H4 (cell line): ENCODE results near the gene MLLT3. TPM values are rescaled to one million over a fixed set of nuclear protein-coding genes. Genes with fewer than 3 reads are reported as not detected.

Experiments
- DNase-seq: peaks from one replicate; pipeline ENCODE4 v3.0.0-alpha.2; 2015; ENCODE audit warnings: low spot score
- total RNA-seq: library from RNA; depleted of rRNA; stranded (reverse); fragments of >200 nt; shearing (Covaris generic); gene quantifications from 2 replicates; pipeline ENCODE4 v1.2.3, GENCODE V29; 2014

MLLT3 gene
- total RNA-seq, 1 experiment from 2014 or later = 8.9 TPM

DNA sequence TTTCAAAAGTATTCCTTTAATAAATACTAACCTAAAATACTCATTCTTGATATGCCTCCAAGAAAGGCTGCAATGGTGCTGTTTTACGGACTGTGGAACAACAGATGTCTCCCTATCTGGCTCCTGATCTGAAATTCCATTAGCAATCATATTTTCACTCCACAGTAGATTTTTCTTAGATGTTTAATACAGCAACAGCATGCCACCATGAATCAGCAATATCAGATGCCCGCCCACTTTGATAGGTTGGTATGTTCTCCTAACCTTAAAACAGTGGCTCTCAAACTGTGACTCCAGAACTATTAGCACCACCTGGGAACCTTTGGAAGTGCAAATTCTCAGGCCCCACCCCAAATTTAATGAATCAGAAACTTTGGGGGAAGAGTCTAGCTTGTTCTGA lies 110.2 kb downstream of the MLLT3 start:
- DNase-seq = no peak

GRCh38 chr9:20511686-20512085 lies 110.6 kb downstream of the MLLT3 start:
- DNase-seq = no peak

- DNase-seq = no peak
These were observed 112.8 kb downstream of the MLLT3 start for GRCh38 chr9:20509466-20509865.

DNA sequence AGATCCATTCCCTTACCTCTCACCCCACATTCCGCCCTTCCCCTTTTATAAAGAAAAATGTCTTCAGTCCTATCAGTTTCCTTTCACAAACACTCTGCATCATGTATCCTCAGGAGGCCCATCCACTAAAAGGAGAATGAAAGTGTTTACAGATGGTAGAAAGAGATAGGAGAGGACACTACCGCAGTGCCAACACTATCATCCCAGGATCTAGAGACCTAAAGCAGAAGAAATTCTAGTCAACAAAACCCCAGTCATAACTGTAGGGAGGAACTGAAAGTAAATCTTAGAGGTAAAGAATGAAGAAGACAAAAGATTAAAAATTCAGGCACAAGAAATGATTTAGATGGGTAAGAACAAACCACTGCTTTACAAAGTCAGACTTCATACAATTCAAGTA lies 114.1 kb downstream of the MLLT3 start:
- DNase-seq = no peak

- no peak for DNase-seq
These were observed 114.9 kb downstream of the MLLT3 start for GRCh38 chr9:20507431-20507830.

GRCh38 chr9:20506099-20506900 lies 116.0 kb downstream of the MLLT3 start:
- no peak for DNase-seq

DNA sequence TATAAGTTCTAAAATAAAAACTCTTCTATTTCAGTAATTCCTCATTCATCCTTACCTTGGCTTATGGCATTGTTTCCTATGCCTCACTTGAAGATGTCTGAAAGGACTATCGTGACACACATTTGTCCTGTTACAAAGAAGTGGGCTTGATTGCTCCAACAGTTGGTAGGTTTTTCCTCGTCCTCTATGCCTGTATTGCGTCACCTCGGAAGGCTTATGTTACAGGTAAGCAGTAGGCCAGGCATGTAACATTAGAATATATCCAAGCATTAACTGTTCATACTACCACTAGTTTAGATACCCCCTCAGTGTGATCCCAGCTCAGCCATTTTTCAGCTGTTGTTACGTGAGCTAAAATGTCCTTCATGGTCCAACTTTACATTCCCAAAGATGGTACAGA lies 116.7 kb downstream of the MLLT3 start:
- no peak for DNase-seq

DNA sequence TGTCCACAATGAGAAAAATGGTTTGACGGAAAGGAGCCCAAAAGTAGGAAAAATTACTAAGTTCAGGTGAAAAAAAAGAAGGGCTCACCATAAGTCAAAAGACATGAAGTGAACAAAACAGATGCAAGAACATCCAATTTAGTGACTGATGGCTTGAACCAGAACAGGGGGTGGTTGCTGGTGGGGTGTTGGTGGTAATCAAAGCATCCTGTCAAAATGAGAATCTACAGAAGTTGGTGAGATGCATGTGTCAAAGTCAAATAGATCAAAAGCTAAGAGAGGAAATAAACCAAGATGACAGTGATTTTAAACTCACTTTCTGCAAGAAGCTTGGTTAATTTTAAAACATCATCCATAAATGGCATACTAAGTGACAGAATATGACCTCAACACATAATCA lies 117.4 kb downstream of the MLLT3 start:
- DNase-seq = no peak

DNA sequence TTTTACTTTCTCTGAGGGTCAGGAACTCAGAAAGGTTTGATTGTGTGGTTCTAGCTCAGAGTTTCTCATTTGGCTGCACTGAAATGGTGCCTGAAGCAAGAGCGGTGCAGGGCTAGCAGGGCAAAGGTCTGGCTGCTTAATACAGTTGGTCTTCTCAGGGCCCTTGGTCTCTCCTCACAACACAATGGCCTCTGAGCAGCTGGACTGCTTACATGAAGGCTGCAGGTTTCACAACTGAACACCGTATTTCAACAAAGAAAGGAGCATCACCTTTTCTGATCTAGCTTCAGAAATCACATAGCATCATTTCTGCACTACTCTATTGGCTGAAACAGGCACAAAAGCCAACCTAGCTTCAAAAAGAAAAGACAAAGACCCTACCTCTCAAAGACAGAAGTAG lies 122.2 kb downstream of the MLLT3 start:
- DNase-seq = no peak

GRCh38 chr9:20499013-20499412 lies 123.3 kb downstream of the MLLT3 start:
- DNase-seq = no peak

- DNase-seq = no peak
These were observed 126.0 kb downstream of the MLLT3 start for GRCh38 chr9:20496328-20496727.

- DNase-seq = no peak
These were observed 127.2 kb downstream of the MLLT3 start for GRCh38 chr9:20495098-20495497.

DNA sequence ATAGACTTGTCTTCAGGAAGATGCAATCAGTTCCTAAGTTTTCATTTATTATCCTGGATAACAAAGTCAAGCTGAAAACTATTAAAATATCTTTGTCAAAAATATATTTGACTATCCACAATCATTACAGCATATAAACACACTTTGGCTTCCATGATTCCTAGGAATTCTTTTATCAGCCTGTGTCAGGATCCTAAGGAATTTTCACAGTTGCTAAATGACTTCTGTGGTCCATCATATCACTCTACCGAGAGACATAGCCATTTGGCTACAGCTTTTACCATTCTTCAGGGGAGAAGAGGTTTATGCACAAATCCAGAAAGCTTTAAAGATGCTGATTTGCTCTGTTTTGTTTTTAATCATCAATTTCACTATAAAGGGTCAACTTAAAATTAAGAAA lies 128.3 kb downstream of the MLLT3 start:
- DNase-seq = no peak

DNA sequence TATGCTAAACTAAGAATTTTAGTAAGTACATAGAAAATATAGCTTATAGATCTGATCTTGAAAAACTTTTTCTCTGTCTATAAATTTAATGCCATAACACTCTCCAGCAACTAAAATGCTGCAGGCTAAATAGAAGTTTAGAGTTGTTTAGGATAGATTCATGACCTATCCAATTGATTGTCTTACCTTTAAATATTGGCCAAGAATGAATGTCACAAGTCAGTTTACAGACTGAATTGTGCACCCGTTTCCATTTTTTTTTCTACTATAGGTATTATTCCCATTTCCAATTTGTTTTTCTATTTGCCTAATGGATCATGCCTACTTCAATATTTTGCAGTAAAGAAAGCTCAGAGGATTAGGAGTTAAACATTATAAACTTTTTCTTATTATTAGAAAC lies 129.5 kb downstream of the MLLT3 start:
- no peak for DNase-seq

DNA sequence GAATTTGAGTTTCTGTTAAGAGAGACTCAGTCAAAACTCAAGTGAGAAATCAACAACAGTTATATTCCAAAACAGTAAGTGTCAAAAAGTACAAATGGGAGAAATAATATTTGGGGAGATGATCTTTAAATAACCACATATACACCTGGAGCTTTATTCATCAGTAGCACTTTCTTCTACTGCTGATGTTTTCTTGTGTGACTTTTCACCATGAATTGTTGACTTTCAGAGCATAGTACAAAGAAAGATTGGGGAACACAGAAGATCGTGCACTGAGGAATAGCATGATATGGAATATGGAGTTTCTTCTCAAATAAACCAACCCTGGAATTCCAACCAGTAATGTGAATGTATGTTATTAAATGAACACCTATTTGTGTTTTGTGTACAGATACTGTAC lies 130.7 kb downstream of the MLLT3 start:
- DNase-seq = no peak

DNA sequence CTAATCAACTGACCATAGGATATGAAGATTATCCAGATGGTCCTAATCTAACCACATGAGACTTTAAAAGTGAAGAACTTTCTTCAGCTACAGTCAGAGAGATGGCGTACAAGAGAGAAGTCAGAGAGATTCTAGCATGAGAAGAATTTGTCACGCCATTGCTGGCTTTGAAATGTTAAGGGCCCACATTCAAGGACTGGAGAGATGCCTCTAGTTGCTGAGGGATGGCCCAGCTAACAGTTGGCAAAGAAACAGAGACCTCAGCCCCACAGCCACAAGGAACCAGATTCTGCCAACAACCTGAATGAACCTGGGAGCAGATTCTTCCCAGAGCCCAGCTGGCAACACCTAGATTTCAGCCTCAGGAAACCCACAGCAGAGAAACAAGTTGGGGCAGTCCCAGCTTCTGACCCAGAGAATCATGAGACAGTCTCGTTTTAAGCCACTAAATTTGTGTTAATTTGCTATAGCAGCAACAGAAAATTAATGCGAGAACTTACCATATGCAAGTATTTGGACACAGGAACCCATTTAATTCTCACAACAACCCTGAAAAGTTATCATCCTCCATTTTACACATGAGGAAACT lies 132.0 kb downstream of the MLLT3 start:
- DNase-seq = no peak

- DNase-seq = no peak
These were observed 133.6 kb downstream of the MLLT3 start for GRCh38 chr9:20488691-20489090.

DNA sequence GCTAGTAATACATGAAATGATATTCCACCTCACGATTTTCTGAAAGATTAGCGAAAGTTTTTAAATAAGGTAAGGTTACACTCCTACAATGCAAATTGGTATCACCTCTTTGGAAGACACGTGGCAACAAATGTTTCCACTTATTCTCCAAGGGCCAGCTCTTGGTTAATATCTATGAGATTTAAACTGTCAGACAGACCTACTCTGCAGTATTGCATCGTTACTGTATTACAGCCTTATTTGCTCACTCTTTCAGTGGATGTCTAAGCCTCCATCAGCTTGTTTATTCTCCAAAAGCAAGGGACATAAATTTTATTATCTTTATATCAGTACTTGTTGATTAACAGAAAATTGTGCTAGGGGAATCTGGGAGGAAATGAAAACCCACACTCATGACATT lies 135.7 kb downstream of the MLLT3 start:
- no peak for DNase-seq

- DNase-seq = no peak
These were observed 140.9 kb downstream of the MLLT3 start for GRCh38 chr9:20481437-20481836.

GRCh38 chr9:20480249-20480648 lies 142.1 kb downstream of the MLLT3 start:
- DNase-seq = no peak

DNA sequence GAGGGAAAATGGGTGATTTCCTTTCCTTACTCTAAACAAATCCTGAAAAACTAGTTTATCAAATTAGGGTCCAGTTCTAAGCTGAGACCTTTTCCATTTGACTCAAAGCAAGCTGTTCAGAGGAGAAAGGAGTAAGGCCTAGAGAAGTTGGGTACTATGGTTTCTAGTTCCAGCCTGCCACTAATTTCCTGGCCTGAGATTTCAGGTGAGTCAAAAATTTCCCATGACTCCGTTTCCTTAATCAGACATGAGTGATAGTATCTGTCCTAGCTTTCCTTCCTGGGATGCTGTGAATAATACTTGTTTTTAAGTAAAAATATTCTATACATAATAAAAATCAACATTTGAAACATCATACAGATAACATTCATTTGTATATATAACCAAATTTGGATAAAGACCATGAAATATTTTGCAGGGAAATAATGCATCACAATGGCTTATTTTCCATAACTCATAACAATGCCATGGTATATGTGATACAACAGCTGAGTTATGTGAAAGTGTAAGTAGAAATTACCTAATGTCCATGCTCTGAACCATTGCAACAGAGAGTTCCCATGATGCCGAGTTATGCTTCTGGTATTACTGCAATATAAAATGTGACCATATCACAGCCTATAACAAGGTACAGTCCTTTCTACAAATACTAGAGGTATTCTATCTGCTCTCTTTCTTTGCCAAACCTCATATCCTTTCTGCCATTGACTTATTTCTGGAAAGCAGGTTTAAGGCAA lies 142.7 kb downstream of the MLLT3 start:
- DNase-seq = no peak

DNA sequence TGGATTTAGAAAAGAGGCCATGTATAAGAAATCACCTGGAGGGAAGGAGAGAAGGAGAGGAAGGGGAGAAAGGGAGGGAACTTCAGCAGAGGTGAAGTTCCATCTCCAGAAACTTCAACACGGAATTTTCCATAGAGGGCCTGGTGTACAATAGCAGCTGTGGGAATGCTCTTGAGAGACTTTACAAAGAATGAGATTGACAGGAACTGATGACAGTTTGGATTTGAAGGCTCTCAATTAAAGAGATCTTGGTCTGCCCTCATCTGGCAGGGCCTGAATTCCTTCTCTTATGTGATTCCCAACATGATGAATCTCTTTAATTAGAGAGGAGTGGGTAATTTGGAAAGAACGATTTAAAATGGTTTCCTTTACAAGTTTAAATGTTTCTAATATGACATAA lies 143.5 kb downstream of the MLLT3 start:
- no peak for DNase-seq
